HG03280 (cell line): ENCODE measurements around the gene OR2F2.

ENCODE experiments used
- ATAC-seq: cut with Tn5 transposase; IDR thresholded peaks from one replicate; pipeline ENCODE4 v1.9.1; 2021; ENCODE audit warnings: mild to moderate bottlenecking, moderate library complexity; ENCODE audit not compliant: unreplicated experiment

OR2F2 gene

GRCh38 chr7:143975617-143976016 is 40.6 kb downstream of the OR2F2 start:
- no peak for ATAC-seq

GRCh38 chr7:143978585-143978984 is 43.6 kb downstream of the OR2F2 start:
- ATAC-seq = no peak

- ATAC-seq = no peak
Measured at GRCh38 chr7:143979359-143979758, 44.3 kb downstream of the OR2F2 start.

GRCh38 chr7:143979998-143980397 is 45.0 kb downstream of the OR2F2 start:
- no peak for ATAC-seq

GRCh38 chr7:143980746-143981510 is 45.9 kb downstream of the OR2F2 start:
- ATAC-seq = no peak

GRCh38 chr7:143983960-143984359 is 48.9 kb downstream of the OR2F2 start:
- ATAC-seq = no peak
